ENCODE results near the gene KRT74. TPM values are rescaled to one million over a fixed set of nuclear protein-coding genes. Genes with fewer than 3 reads are reported as not detected.

KRT74 gene
- total RNA-seq, 1 donor from 2014 or later = not detected

DNA sequence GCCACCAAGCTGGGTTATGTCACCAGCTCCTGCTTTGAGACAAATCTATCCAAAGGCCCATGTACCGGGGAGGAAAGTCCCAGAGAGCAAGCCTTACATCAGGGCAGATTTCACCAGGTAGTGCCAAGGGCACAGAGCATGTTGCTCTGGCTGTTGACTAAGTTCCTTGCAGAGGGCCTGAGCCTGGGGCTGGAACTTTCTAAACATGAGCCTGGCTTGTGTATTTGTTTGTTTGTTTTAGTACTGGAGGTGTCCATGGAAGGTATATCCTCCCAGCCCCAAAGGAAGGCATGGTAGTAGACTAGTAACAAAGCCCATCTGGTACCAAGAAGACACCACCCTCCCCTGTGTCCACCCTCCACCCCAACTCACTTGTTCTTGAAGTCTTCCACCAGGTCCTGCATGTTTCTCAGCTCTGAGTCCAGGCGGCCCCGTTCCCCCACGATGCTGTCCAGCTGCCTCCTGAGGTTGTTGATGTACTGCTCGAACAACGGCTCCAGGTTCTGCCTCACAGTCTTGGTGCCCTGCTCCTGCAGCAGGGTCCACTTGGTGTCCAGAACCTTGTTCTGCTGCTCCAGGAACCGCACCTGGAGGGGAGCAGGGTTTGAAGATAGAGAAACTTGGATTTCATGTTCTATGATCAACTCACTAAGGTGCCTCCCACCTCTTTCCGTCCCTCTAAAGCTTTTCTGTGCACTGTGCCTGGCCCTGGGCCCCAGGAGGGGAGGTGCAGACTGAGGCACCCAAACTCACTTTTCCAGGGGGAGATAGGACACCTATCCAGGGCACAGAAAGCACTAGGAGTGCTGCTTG is 54.9 kb downstream of the KRT74 start:
- no peak overlapping the region for H3K4me3 Mint-ChIP-seq (ENCODE audit: unreplicated experiment)
- no peaks in the 10 kb centered on the region for H3K9me3 Mint-ChIP-seq (ENCODE audit: low read depth)
- H3K27ac Mint-ChIP-seq (ENCODE audit: unreplicated experiment) = no peak overlapping the region
- TF ChIP-seq, protein P1, sequence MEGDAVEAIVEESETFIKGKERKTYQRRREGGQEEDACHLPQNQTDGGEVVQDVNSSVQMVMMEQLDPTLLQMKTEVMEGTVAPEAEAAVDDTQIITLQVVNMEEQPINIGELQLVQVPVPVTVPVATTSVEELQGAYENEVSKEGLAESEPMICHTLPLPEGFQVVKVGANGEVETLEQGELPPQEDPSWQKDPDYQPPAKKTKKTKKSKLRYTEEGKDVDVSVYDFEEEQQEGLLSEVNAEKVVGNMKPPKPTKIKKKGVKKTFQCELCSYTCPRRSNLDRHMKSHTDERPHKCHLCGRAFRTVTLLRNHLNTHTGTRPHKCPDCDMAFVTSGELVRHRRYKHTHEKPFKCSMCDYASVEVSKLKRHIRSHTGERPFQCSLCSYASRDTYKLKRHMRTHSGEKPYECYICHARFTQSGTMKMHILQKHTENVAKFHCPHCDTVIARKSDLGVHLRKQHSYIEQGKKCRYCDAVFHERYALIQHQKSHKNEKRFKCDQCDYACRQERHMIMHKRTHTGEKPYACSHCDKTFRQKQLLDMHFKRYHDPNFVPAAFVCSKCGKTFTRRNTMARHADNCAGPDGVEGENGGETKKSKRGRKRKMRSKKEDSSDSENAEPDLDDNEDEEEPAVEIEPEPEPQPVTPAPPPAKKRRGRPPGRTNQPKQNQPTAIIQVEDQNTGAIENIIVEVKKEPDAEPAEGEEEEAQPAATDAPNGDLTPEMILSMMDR (IDR thresholded peaks at IDR 0.05) = no peak
- H3K4me1 Mint-ChIP-seq (ENCODE audit: low read depth) = peaks cover 11% of the 10 kb centered on the region
- no peak for DNase-seq (ENCODE audit: low spot score)
- no peaks in the 10 kb centered on the region for H3K36me3 Mint-ChIP-seq (ENCODE audit: low read depth)
- H3K27me3 Mint-ChIP-seq (ENCODE audit: low read depth) = peaks cover 50% of the 10 kb centered on the region

DNA sequence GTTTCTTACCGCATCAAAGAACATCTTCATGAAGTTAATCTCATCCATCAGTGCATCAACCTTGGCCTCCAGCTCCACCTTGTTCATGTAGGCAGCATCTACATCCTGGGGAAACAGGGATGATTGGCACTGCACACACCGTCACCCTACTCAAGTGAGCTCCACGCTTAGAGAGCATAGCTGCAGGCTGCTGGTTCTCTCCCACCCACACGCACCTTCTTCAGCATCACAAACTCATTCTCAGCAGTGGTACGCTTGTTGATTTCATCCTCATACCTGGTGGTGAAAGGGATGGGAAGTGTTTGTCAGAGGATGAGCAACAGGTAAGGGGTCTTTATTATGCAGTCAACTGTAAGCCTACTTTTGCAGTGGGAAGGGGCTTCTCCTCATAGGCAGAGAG is 55.8 kb downstream of the KRT74 start:
- peaks cover 51% of the 10 kb centered on the region for H3K27me3 Mint-ChIP-seq (ENCODE audit: low read depth)
- TF ChIP-seq, protein P1 (IDR thresholded peaks at IDR 0.05) = no peak
- no peak overlapping the region for H3K27ac Mint-ChIP-seq (ENCODE audit: unreplicated experiment)
- no peak overlapping the region for H3K4me3 Mint-ChIP-seq (ENCODE audit: unreplicated experiment)
- no peak for DNase-seq (ENCODE audit: low spot score)
- H3K9me3 Mint-ChIP-seq (ENCODE audit: low read depth) = no peaks in the 10 kb centered on the region
- peaks cover 11% of the 10 kb centered on the region for H3K4me1 Mint-ChIP-seq (ENCODE audit: low read depth)
- no peaks in the 10 kb centered on the region for H3K36me3 Mint-ChIP-seq (ENCODE audit: low read depth)

DNA sequence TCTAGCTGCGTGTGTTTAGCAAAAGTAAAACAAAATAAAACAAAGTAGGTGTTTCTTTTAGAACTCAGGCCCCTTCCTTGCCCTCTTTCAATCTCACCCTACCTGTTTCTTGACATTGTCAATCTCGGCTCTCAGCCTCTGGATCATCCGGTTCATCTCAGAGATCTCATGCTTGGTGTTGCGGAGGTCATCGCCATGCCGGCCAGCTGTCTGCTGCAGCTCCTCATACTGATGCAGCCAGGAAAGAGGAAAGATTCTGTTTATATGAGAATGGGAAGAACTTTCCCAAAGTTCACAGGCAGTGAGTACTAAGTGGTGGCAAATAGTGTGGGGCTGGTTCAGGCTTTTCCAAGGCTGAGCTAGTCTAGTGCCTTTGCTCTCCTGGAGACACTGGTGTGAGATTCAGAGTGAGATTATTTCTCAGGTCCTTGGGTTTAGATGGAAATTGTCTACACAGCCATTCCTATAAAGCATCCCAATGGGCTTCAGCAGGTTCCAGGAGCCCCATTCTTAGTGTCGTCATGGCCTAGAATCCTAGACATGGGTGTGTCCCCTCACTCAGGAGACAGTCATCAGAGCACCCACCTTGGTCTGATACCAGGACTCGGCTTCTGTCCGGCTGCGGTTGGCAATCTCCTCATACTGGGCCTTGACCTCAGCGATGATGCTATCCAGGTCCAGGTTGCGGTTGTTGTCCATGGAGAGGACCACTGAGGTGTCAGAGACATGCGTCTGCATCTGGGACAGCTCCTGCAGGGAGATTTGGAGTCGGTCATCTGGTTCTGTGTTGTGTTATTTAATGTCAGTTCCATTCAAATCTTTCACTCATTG is 56.4 kb downstream of the KRT74 start:
- Mint-ChIP-seq H3K27me3 (ENCODE audit: low read depth) (peaks cover 50% of the 10 kb centered on the region), H3K27ac (ENCODE audit: unreplicated experiment) (no peak overlapping the region), H3K36me3 (ENCODE audit: low read depth) (no peaks in the 10 kb centered on the region), H3K9me3 (ENCODE audit: low read depth) (no peaks in the 10 kb centered on the region), H3K4me3 (ENCODE audit: unreplicated experiment) (no peak overlapping the region), H3K4me1 (ENCODE audit: low read depth) (peaks cover 6% of the 10 kb centered on the region)
- TF ChIP-seq, protein P1 (IDR thresholded peaks at IDR 0.05) = no peak
- DNase-seq (ENCODE audit: low spot score) = no peak

DNA sequence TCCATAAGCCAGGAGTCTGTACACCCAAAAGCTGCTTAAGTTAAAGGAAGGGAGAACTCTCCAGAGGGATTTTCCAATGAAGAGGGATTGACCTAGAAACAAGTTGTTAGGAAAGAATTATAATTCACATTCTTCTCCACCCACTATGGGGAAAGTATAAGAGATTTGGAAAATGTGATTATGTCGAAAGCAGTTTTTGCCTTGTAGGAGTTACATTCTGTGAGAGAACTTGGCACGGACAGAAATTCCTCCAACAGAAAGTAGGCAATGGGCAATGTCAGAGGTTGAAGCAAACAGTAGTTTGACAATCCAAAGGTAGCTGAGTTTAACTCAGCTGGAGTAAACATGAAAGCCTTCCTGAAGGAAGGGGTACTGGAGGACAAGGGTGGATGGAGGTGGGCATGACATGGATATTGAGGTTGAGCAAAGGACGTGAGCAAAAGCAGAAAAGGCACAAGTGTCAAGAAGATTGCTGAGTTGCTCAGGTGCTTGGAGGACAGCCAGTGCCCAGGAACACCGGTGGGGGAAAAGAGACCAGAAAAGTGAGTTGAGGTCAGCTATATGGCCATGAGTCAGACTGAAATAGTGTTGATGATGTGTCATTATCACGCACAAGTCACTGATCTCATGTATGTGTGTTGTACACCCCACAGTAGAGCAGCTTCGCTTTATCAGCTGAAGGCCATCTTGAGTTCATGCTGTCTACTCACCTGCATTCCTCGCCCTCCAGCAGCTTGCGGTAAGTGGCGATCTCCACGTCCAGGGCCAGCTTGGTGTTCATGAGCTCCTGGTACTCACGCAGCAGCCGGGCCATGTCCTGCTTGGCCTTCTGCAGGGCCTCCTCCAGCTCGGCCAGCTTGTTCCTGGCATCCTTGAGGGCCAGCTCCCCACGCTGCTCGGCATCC is 57.5 kb downstream of the KRT74 start:
- no peak overlapping the region for H3K4me3 Mint-ChIP-seq (ENCODE audit: unreplicated experiment)
- peaks cover 56% of the 10 kb centered on the region for H3K27me3 Mint-ChIP-seq (ENCODE audit: low read depth)
- no peak for DNase-seq (ENCODE audit: low spot score)
- peaks cover 2% of the 10 kb centered on the region for H3K9me3 Mint-ChIP-seq (ENCODE audit: low read depth)
- H3K36me3 Mint-ChIP-seq (ENCODE audit: low read depth) = no peaks in the 10 kb centered on the region
- peaks cover 1% of the 10 kb centered on the region for H3K4me1 Mint-ChIP-seq (ENCODE audit: low read depth)
- no peak overlapping the region for H3K27ac Mint-ChIP-seq (ENCODE audit: unreplicated experiment)
- TF ChIP-seq, protein P1 (IDR thresholded peaks at IDR 0.05) = no peak

Other genes starting within 250 kb of the KRT74 start
- not detected in 3 replicates for gene KRT85, start 206.4 kb downstream of the KRT74 start, total RNA-seq
- not detected in 3 replicates for gene KRT84, start 188.2 kb downstream of the KRT74 start, total RNA-seq
- not detected in 3 replicates for gene KRT82, start 167.5 kb downstream of the KRT74 start, total RNA-seq
- not detected in 3 replicates for gene KRT75, start 139.5 kb downstream of the KRT74 start, total RNA-seq
- gene KRT6B, start 121.7 kb downstream of the KRT74 start, total RNA-seq = not detected in 3 replicates
- not detected in 3 replicates for gene KRT6C, start 100.0 kb downstream of the KRT74 start, total RNA-seq
- gene KRT6A, start 80.6 kb downstream of the KRT74 start, total RNA-seq = not detected in 3 replicates
- gene KRT5, start 53.4 kb downstream of the KRT74 start, total RNA-seq = not detected in 3 replicates
- not detected in 3 replicates for gene KRT71, start 20.7 kb downstream of the KRT74 start, total RNA-seq
- gene KRT72, start 27.6 kb upstream of the KRT74 start, total RNA-seq = not detected in 3 replicates
- gene KRT73, start 44.7 kb upstream of the KRT74 start, total RNA-seq = not detected in 3 replicates
- not detected in 3 replicates for gene KRT2, start 78.4 kb upstream of the KRT74 start, total RNA-seq
- gene KRT1, start 106.6 kb upstream of the KRT74 start, total RNA-seq = not detected in 3 replicates
- gene KRT77, start 129.7 kb upstream of the KRT74 start, total RNA-seq = not detected in 3 replicates
- gene KRT76, start 203.5 kb upstream of the KRT74 start, total RNA-seq = not detected in 3 replicates
- not detected in 3 replicates for gene KRT3, start 222.3 kb upstream of the KRT74 start, total RNA-seq
- 0.41 to 0.90 TPM in 2 of 3 replicates, not detected in the other for gene KRT4, start 240.3 kb upstream of the KRT74 start, total RNA-seq

Data from chondrocyte (in vitro differentiated cells).